CD4-positive, alpha-beta T cell treated with Interleukin-2 at 100 ng/mL for 4 hours (primary cell): ENCODE measurements around the gene DRGX.

Experiments
- DNase-seq: peaks from one replicate; pipeline ENCODE4 v3.0.0-alpha.2; 2020; ENCODE audit warnings: low spot score

DRGX gene

GRCh38 chr10:49334964-49335363, 60.9 kb downstream of the DRGX start:
- DNase-seq = no peak

- no peak for DNase-seq
These were observed 62.7 kb downstream of the DRGX start for GRCh38 chr10:49333192-49333591.

GRCh38 chr10:49332768-49333167, 63.1 kb downstream of the DRGX start:
- DNase-seq = no peak

GRCh38 chr10:49332333-49332732, 63.6 kb downstream of the DRGX start:
- no peak for DNase-seq

- no peak for DNase-seq
These were observed 64.5 kb downstream of the DRGX start for GRCh38 chr10:49331431-49331830.

- DNase-seq = no peak
These were observed 65.7 kb downstream of the DRGX start for GRCh38 chr10:49330127-49330665.

GRCh38 chr10:49329146-49329505, 66.8 kb downstream of the DRGX start:
- DNase-seq = no peak

- no peak for DNase-seq
These were observed 67.3 kb downstream of the DRGX start for GRCh38 chr10:49328401-49329145.

GRCh38 chr10:49327036-49327813, 68.7 kb downstream of the DRGX start:
- no peak for DNase-seq

- no peak for DNase-seq
These were observed 69.7 kb downstream of the DRGX start for GRCh38 chr10:49325916-49326783.

- no peak for DNase-seq
These were observed 70.6 kb downstream of the DRGX start for GRCh38 chr10:49325131-49325915.

GRCh38 chr10:49324711-49325110, 71.2 kb downstream of the DRGX start:
- no peak for DNase-seq

GRCh38 chr10:49323896-49324270, 72.0 kb downstream of the DRGX start:
- DNase-seq = no peak

- no peak for DNase-seq
These were observed 72.6 kb downstream of the DRGX start for GRCh38 chr10:49323171-49323895.

- no peak for DNase-seq
These were observed 73.3 kb downstream of the DRGX start for GRCh38 chr10:49322371-49323170.

GRCh38 chr10:49321021-49321420, 74.9 kb downstream of the DRGX start:
- DNase-seq = no peak

GRCh38 chr10:49320191-49320590, 75.7 kb downstream of the DRGX start:
- DNase-seq = no peak

GRCh38 chr10:49319206-49319605, 76.7 kb downstream of the DRGX start:
- DNase-seq = no peak

- no peak for DNase-seq
These were observed 77.1 kb downstream of the DRGX start for GRCh38 chr10:49318755-49319154.

- no peak for DNase-seq
These were observed 77.9 kb downstream of the DRGX start for GRCh38 chr10:49318028-49318427.
